K562 (cell line): ENCODE results near the gene CYSRT1. TPM values are rescaled to one million over a fixed set of nuclear protein-coding genes. Genes with fewer than 3 reads are reported as not detected.
A peak's percentile ranks its signal among the peaks of the same experiment; 100 is the strongest.

ENCODE experiments used
- ATAC-seq: fragments of 200-7000 bp; cut with Tn5 transposase; 3 replicates; pipeline ENCODE4 v1.9.1; 2020; ENCODE audit warnings: moderate library complexity
- BruUV-seq: library from RNA; stranded (reverse); fragments of 400-500 nt; replicated peaks from 2 replicates; lab custom pipeline; 2021; lab: Mats Ljungman, UMichigan
- CTCF ChIA-PET: fragments of 300-600 bp; formaldehyde crosslinking; extraction: SDS; loops from one replicate; lab custom pipeline; 2021; ENCODE audit warnings: low intra/inter-chr PET ratio; lab: Yijun Ruan, JAX
- POLR2A ChIA-PET: fragments of 300-600, 350-650 bp; sonication (Branson Sonifier 250); formaldehyde crosslinking; extraction: SDS; loops from one replicate; lab custom pipeline; 2021; ENCODE audit warnings: antibody characterized with exemption, inconsistent platforms; lab: Yijun Ruan, JAX
- DNase-seq, 4 experiments: peaks; one replicate each; pipeline versions ENCODE4 v3.0.0 to v3.0.0-alpha.2; 2011 to 2018; ENCODE audit warnings: low spot score in 3 of 4, mixed read lengths in 3 of 4; ENCODE audit errors: extremely low read depth in 1 of 4
- FAIRE-seq: peaks from 2 replicates; lab custom pipeline; 2011; peaks lifted over from hg19 to GRCh38; lab: Jason Lieb, UNC
- H2AFZ ChIP-seq: 2 replicates; pipeline ENCODE4 v1.6.0; 2011; ENCODE audit warnings: low read depth, low read length, control low read depth, inconsistent platforms
- H3K27ac ChIP-seq: fragments of 200-600 bp; 3 replicates; pipeline ENCODE4 v1.8.0; 2011; ENCODE audit warnings: low read depth, mild to moderate bottlenecking, control low read depth, inconsistent platforms, low read length, moderate library complexity, mixed read lengths; ENCODE audit errors: extremely low read depth
- H3K27me3 ChIP-seq, 2 experiments: fragments of 300-600 bp in 1 of 2; 2 replicates in 1 of 2; 3 replicates in 1 of 2; pipeline versions ENCODE4 v1.6.0 to v1.8.0; 2011; ENCODE audit warnings: inconsistent platforms in 2 of 2, low read length in 2 of 2, mild to moderate bottlenecking in 1 of 2, mixed read lengths in 1 of 2, moderate library complexity in 1 of 2; ENCODE audit not compliant: control insufficient read depth in 2 of 2, insufficient read depth in 2 of 2
- H3K36me3 ChIP-seq: fragments of 300-600 bp; 3 replicates; pipeline ENCODE4 v1.8.0; 2011; ENCODE audit warnings: mild to moderate bottlenecking, low read length, inconsistent platforms; ENCODE audit not compliant: control insufficient read depth, insufficient read depth
- H3K4me1 ChIP-seq, 2 experiments: fragments of 200-600 bp in 1 of 2; replicated peaks in 1 of 2; 2 replicates in 1 of 2; 3 replicates in 1 of 2; pipeline versions ENCODE4 v1.5.1 to v1.8.0; 2011; ENCODE audit warnings: inconsistent platforms in 2 of 2, low read length in 2 of 2, mild to moderate bottlenecking in 1 of 2, mixed read lengths in 1 of 2, moderate library complexity in 1 of 2; ENCODE audit not compliant: control insufficient read depth in 2 of 2, insufficient read depth in 2 of 2
- H3K4me2 ChIP-seq: 2 replicates; pipeline ENCODE4 v1.6.1; 2011; ENCODE audit warnings: low read length, control low read depth, inconsistent platforms, mixed read lengths; ENCODE audit not compliant: insufficient read depth
- H3K4me3 ChIP-seq: fragments of 200-600 bp; sonication (generic), shearing (Covaris generic); 2 replicates; pipeline ENCODE4 v1.5.1; 2016; ENCODE audit warnings: control low read depth, inconsistent platforms
- H3K79me2 ChIP-seq: fragments of 200-600 bp; 3 replicates; pipeline ENCODE4 v1.8.0; 2011; ENCODE audit warnings: low read length, inconsistent platforms; ENCODE audit not compliant: control insufficient read depth, insufficient read depth
- H3K9ac ChIP-seq, 2 experiments: 2 replicates each; pipeline versions ENCODE4 v1.6.0 to v1.6.1; 2011; ENCODE audit warnings: low read depth in 2 of 2, low read length in 2 of 2, control low read depth in 1 of 2, inconsistent platforms in 1 of 2, mild to moderate bottlenecking in 1 of 2, mixed read lengths in 1 of 2; ENCODE audit not compliant: insufficient read depth in 1 of 2
- H3K9me1 ChIP-seq: one replicate; pipeline ENCODE4 v1.6.0; 2011; ENCODE audit warnings: inconsistent platforms, mild to moderate bottlenecking, low read length, moderate library complexity; ENCODE audit not compliant: control insufficient read depth, insufficient read depth
- H3K9me3 ChIP-seq: replicated peaks from 2 replicates; pipeline ENCODE4 v1.5.1; 2011; ENCODE audit warnings: low read depth, low read length, inconsistent platforms; ENCODE audit not compliant: control insufficient read depth, insufficient read depth
- H4K20me1 ChIP-seq: replicated peaks from 2 replicates; pipeline ENCODE4 v1.6.1; 2011; ENCODE audit warnings: low read length, inconsistent platforms, mixed read lengths; ENCODE audit not compliant: control insufficient read depth, insufficient read depth
- C11orf30 ChIP-seq: fragments of 450-650 bp; IDR thresholded peaks from 2 replicates; pipeline ENCODE4 v1.6.1; 2016; ENCODE audit warnings: low read depth, mild to moderate bottlenecking
- CAMTA2 ChIP-seq: fragments of 250-450 bp; sonication (Bioruptor Pico); conservative IDR thresholded peaks from 2 replicates; pipeline ENCODE4 v1.5.1; 2022
- CBFA2T3 ChIP-seq: fragments of 450-650 bp; IDR thresholded peaks from 2 replicates; pipeline ENCODE4 v1.6.1; 2017
- CEBPB ChIP-seq: fragments of 450-650 bp; IDR thresholded peaks from 2 replicates; pipeline ENCODE4 v1.6.1; 2016; ENCODE audit warnings: missing genetic modification characterization, missing compliant biosample characterization
- E2F6 ChIP-seq, 2 experiments: IDR thresholded peaks; 2 replicates each; pipeline ENCODE4 v1.6.1; 2011; ENCODE audit warnings: borderline replicate concordance in 1 of 2, control low read depth in 1 of 2, low read depth in 1 of 2, low read length in 1 of 2, mild to moderate bottlenecking in 1 of 2, mixed read lengths in 1 of 2, moderate library complexity in 1 of 2; ENCODE audit not compliant: insufficient read depth in 1 of 2, insufficient read length in 1 of 2, poor library complexity in 1 of 2, severe bottlenecking in 1 of 2; ENCODE audit errors: extremely low read depth in 1 of 2
- FUS ChIP-seq: fragments of 200-400 bp; formaldehyde crosslinking; optimal IDR thresholded peaks from 2 replicates; pipeline ENCODE3; 2017; ENCODE audit warnings: low read depth, low read length
- IRF2 ChIP-seq: sonication (generic); formaldehyde crosslinking; IDR thresholded peaks from 2 replicates; pipeline ENCODE4 v1.8.1; 2022; ENCODE audit warnings: mild to moderate bottlenecking, missing genetic modification reagents
- MTA1 ChIP-seq: fragments of 450-650 bp; IDR thresholded peaks from 2 replicates; pipeline ENCODE4 v1.6.1; 2017; ENCODE audit warnings: borderline replicate concordance
- NCOA4 ChIP-seq: fragments of 450-650 bp; IDR thresholded peaks from 2 replicates; pipeline ENCODE4 v1.6.1; 2018; ENCODE audit warnings: mild to moderate bottlenecking; ENCODE audit not compliant: partially characterized antibody
- PHTF2 ChIP-seq: fragments of 250-450 bp; sonication (Bioruptor Pico); IDR thresholded peaks from 2 replicates; pipeline ENCODE4 v1.5.0; 2021; ENCODE audit warnings: mild to moderate bottlenecking
- PML ChIP-seq: IDR thresholded peaks from 2 replicates; pipeline ENCODE4 v1.6.1; 2012; ENCODE audit warnings: low read length, inconsistent platforms
- POLR2G ChIP-seq: fragments of 200-400 bp; formaldehyde crosslinking; IDR thresholded peaks from 2 replicates; pipeline ENCODE4 v1.6.1; 2017; ENCODE audit warnings: low read depth, mild to moderate bottlenecking, antibody characterized with exemption, low read length, moderate library complexity
- ZEB2 ChIP-seq: fragments of 450-650 bp; IDR thresholded peaks from 2 replicates; pipeline ENCODE4 v1.6.1; 2016
- ZNF133 ChIP-seq: fragments of 250-450 bp; sonication (Bioruptor Pico); IDR thresholded peaks from 2 replicates; pipeline ENCODE4 v1.4.0; 2020; ENCODE audit warnings: mild to moderate bottlenecking
- ZNF146 ChIP-seq: IDR thresholded peaks from one replicate; pipeline ENCODE4 v1.6.1; 2018; ENCODE audit warnings: missing compliant biosample characterization; ENCODE audit not compliant: unreplicated experiment
- ZNF639 ChIP-seq, 2 experiments: fragments of 200-800 bp in 1 of 2; sonication (Bioruptor generic) in 1 of 2; sonication (generic) in 1 of 2; formaldehyde crosslinking in 1 of 2; IDR thresholded peaks in 1 of 2; conservative IDR thresholded peaks in 1 of 2; 2 replicates each; pipeline versions ENCODE4 v1.5.0 to v1.6.1; 2016 to 2020; ENCODE audit warnings: missing compliant biosample characterization in 1 of 2, missing genetic modification characterization in 1 of 2, missing genetic modification reagents in 1 of 2
- ZNF830 ChIP-seq: fragments of 250-450 bp; sonication (Bioruptor Pico); IDR thresholded peaks from 2 replicates; pipeline ENCODE4 v1.5.0; 2021; ENCODE audit warnings: mild to moderate bottlenecking
- WGBS: fragments of 100-300 bp; shearing (Covaris generic); methylation state at CpG from one replicate; pipeline ENCODE4 v1.1.6; 2016; ENCODE audit warnings: low coverage, mixed read lengths; ENCODE audit not compliant: insufficient coverage; ENCODE audit errors: missing lambda C conversion rate; 5-methylcytosine and 5-hydroxymethylcytosine counted together
- in situ Hi-C: fragments of 300-500 bp; cut with MboI; formaldehyde crosslinking; loops from 4 replicates; pipeline ENCODE4 v1.15.0; 2018; ENCODE audit warnings: inconsistent platforms, mixed read lengths
- intact Hi-C: fragments of 100-400 bp; cut with micrococcal nuclease; formaldehyde crosslinking; loops from 2 replicates; pipeline ENCODE4 v1.14.2; 2022
- polyA plus RNA-seq, 8 experiments: library from polyadenylated mRNA; depleted of rRNA in 4 of 8; stranded (reverse) in 5 of 8; unstranded in 3 of 8; fragments of >200 nt; fragmentation: Nextera tagmentation in 2 of 8; fragmentation: Illumina TruSeq in 1 of 8; extraction: Ambion mirVana in 2 of 8; extraction: Trizol in 1 of 8; gene quantifications; 2 replicates each; pipeline versions ENCODE4 v1.2.1 to v1.2.3, GENCODE V29; 2011 to 2014; ENCODE audit warnings: inconsistent platforms in 1 of 8, missing spikeins in 1 of 8
- total RNA-seq, 7 experiments: library from RNA; depleted of rRNA in 6 of 7; stranded (reverse); fragments of >200 nt in 6 of 7; fragmentation: Illumina TruSeq in 2 of 7; extraction: Trizol in 2 of 7; gene quantifications; 2 replicates each; pipeline versions ENCODE4 v1.2.1 to v1.2.3, GENCODE V29; 2011 to 2021; ENCODE audit warnings: low replicate concordance in 1 of 7

Gene CYSRT1
- total and polyA plus RNA-seq, 9 of the 15 experiments (the other 6 are each of a cell fraction or from before 2014, with no cell fraction given) = 0.04 to 1.4 (median 0.42) TPM; not detected in 3

GRCh38 chr9:137234055-137234697 lies 9.2 kb downstream of the CYSRT1 start (continued):
- TF ChIP-seq E2F6 (IDR thresholded peaks at IDR 0.05; ENCODE audit: borderline replicate concordance in 1 of 2, extremely low read depth in 1 of 2, insufficient read depth in 1 of 2, insufficient read length in 1 of 2, low read depth in 1 of 2, low read length in 1 of 2, poor library complexity in 1 of 2, severe bottlenecking in 1 of 2) = peak in 1 of 2 experiments; percentile 61
- no peak for TF ChIP-seq ZEB2
- no peak for TF ChIP-seq CAMTA2 (CRISPR knock-in tag)
- TF ChIP-seq ZNF146 (CRISPR knock-in tag) = no peak
- peak; percentile 70 for TF ChIP-seq POLR2G
- TF ChIP-seq NCOA4 = no peak
- TF ChIP-seq, all 486 proteins: peak for 8

- DNase-seq (no peak), ATAC-seq (no peak), FAIRE-seq (no peak)
- no peak overlapping the region for H3K4me2 ChIP-seq
- peaks cover 4% of the 10 kb centered on the region for H3K9me1 ChIP-seq
- no peak overlapping the region for H3K4me3 ChIP-seq
- peaks cover 16 to 99% of the 10 kb centered on the region in 2 experiments for H3K4me1 ChIP-seq
- H3K9me3 ChIP-seq = no peaks in the 10 kb centered on the region
- no peak overlapping the region for H2AFZ ChIP-seq
- peaks cover 4% of the 10 kb centered on the region; the same call in 1 of the 3 replicates for H3K36me3 ChIP-seq
- H4K20me1 ChIP-seq = no peaks in the 10 kb centered on the region
- intact Hi-C loops = no loop called here
- CTCF ChIA-PET = interaction anchor here (1.6 kb wide), 1 partner anchor 46 kb away, joined by 11 read pairs; no protein-coding TSS in a partner anchor
- no TSS peak for BruUV-seq
- peaks cover 21% of the 10 kb centered on the region for H3K79me2 ChIP-seq
- WGBS = 79% methylated on average over 16 of the region's 18 CpGs
- POLR2A ChIA-PET = interaction anchor here (0.7 kb wide), 1 partner anchor 46 kb away, joined by 3 read pairs; no protein-coding TSS in a partner anchor
- in situ Hi-C loops = loop anchor here (25.0 kb wide), 1 partner anchor 448 kb away; the partner anchor contains the start of genes CCDC183 and TMEM141
- H3K27ac ChIP-seq = no peak overlapping the region
- H3K9ac ChIP-seq = peak overlapping the region in 1 of 2 experiments; percentile 73; a peak in 2 of 4 replicates
- H3K27me3 ChIP-seq = no peaks in the 10 kb centered on the region
- TF ChIP-seq ZNF830 (CRISPR knock-in tag) (no peak), CEBPB (tag) (no peak), ZNF639 (CRISPR knock-in tag; conservative IDR thresholded peaks at IDR 0.05 in 1 of 2, IDR thresholded peaks at IDR 0.05 in 1 of 2) (no peak), PML (no peak), ZNF133 (CRISPR knock-in tag) (no peak), FUS (no peak), CBFA2T3 (no peak), MTA1 (no peak), PHTF2 (CRISPR knock-in tag) (no peak), IRF2 (no peak), C11orf30 (no peak)
Observed at GRCh38 chr9:137234758-137235423, 9.9 kb downstream of the CYSRT1 start.
